ENCODE results near the gene PKD2.

GRCh38 chr4:88097301-88097700, 89.9 kb downstream of the PKD2 start:
- TF ChIP-seq, protein P1, sequence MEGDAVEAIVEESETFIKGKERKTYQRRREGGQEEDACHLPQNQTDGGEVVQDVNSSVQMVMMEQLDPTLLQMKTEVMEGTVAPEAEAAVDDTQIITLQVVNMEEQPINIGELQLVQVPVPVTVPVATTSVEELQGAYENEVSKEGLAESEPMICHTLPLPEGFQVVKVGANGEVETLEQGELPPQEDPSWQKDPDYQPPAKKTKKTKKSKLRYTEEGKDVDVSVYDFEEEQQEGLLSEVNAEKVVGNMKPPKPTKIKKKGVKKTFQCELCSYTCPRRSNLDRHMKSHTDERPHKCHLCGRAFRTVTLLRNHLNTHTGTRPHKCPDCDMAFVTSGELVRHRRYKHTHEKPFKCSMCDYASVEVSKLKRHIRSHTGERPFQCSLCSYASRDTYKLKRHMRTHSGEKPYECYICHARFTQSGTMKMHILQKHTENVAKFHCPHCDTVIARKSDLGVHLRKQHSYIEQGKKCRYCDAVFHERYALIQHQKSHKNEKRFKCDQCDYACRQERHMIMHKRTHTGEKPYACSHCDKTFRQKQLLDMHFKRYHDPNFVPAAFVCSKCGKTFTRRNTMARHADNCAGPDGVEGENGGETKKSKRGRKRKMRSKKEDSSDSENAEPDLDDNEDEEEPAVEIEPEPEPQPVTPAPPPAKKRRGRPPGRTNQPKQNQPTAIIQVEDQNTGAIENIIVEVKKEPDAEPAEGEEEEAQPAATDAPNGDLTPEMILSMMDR (conservative IDR thresholded peaks at IDR 0.05; ENCODE audit: low read depth, low read length): no peak
- TF ChIP-seq EZH2 (IDR thresholded peaks at IDR 0.05; ENCODE audit: low read length, unreplicated experiment) (no peak), EZH2phosphoT487 (IDR thresholded peaks at IDR 0.05; ENCODE audit: borderline replicate concordance, low read length) (no peak)
